ENCODE measurements around the gene PHF2. TPM values are rescaled to one million over a fixed set of nuclear protein-coding genes. Genes with fewer than 3 reads are reported as not detected.

PHF2 gene
- total and polyA plus RNA-seq, 2 of the 8 experiments (the other 6 are each of a cell fraction or from before 2014, with no cell fraction given) = 3.4 to 9.4 TPM

- Histone ChIP-seq H3K4me1 (replicated peaks in 1 of 4; ENCODE audit: control insufficient read depth in 3 of 4, insufficient read depth in 4 of 4, low read length in 3 of 4) (no peaks in the 10 kb centered on the region), H4K20me1 (replicated peaks in 1 of 2; ENCODE audit: control insufficient read depth in 1 of 2, insufficient read depth in 2 of 2, low read length in 2 of 2) (peaks cover 0 to 8% of the 10 kb centered on the region in 2 experiments), H3K4me3 (ENCODE audit: extremely low read depth in 1 of 4, insufficient read depth in 2 of 4, low read depth in 3 of 4, low read length in 4 of 4) (no peak overlapping the region), H3K79me2 (ENCODE audit: control insufficient read depth in 1 of 2, insufficient read depth in 2 of 2, low read length in 2 of 2) (no peaks in the 10 kb centered on the region), H3K36me3 (ENCODE audit: control insufficient read depth in 2 of 4, insufficient read depth in 4 of 4, low read length in 3 of 4) (peaks cover 3 to 12% (median 11%) of the 10 kb centered on the region in 4 experiments; a peak in 5 of 8 replicates), H3K4ac (replicated peaks; ENCODE audit: insufficient read length, low read depth, low read length) (no peak overlapping the region), H3K27ac (ENCODE audit: low read depth, low read length) (no peak overlapping the region), H3K27me3 (replicated peaks in 1 of 4; ENCODE audit: control insufficient read depth in 3 of 4, extremely low read depth in 1 of 4, insufficient read depth in 3 of 4, low read length in 3 of 4) (no peaks in the 10 kb centered on the region), H3K18ac (ENCODE audit: extremely low read depth, low read length) (no peak overlapping the region), H3K4me2 (ENCODE audit: insufficient read depth in 1 of 2, low read depth in 2 of 2, low read length in 2 of 2) (no peak overlapping the region), H4K8ac (ENCODE audit: extremely low read depth, insufficient read depth, low read length) (no peak overlapping the region), H2AFZ (ENCODE audit: low read length) (no peak overlapping the region), H3K56ac (replicated peaks; ENCODE audit: insufficient read length, low read depth, low read length) (no peak overlapping the region), H2BK5ac (ENCODE audit: low read depth, low read length) (peak overlapping the region; percentile 55; the same call in 1 of the 2 replicates), H2BK20ac (ENCODE audit: low read length) (no peak overlapping the region), H3K14ac (ENCODE audit: insufficient read length) (no peak overlapping the region), H4K5ac (ENCODE audit: insufficient read length, low read depth, low read length) (no peak overlapping the region), H2BK15ac (ENCODE audit: low read length) (no peak overlapping the region), H2BK12ac (ENCODE audit: low read depth, low read length) (peak overlapping the region; percentile 56; the same call in 1 of the 2 replicates), H3K9me3 (ENCODE audit: insufficient read depth in 2 of 2, low read depth in 1 of 2, low read length in 1 of 2) (no peaks in the 10 kb centered on the region), H3K23me2 (ENCODE audit: low read depth, low read length) (no peaks in the 10 kb centered on the region), H2AK5ac (ENCODE audit: low read depth, low read length) (no peak overlapping the region), H2BK120ac (replicated peaks; ENCODE audit: low read depth, low read length) (no peak overlapping the region), H3K9ac (replicated peaks in 1 of 4; ENCODE audit: extremely low read depth in 1 of 4, low read depth in 3 of 4, low read length in 3 of 4) (no peak overlapping the region; a peak in 1 of 7 replicates), H3K23ac (ENCODE audit: insufficient read length) (no peak overlapping the region), H3K79me1 (ENCODE audit: low read depth, low read length) (no peaks in the 10 kb centered on the region), H4K91ac (replicated peaks; ENCODE audit: insufficient read length, low read length) (peak overlapping the region; percentile 30)
- ChIA-PET CTCF (ENCODE audit: partially characterized antibody) (no interaction called here), POLR2A (ENCODE audit: partially characterized antibody) (no interaction called here)
- FAIRE-seq (no peak), DNase-seq (ENCODE audit: low read depth in 1 of 2, low spot score in 2 of 2) (no peak)
- 89% methylated on average over 19 of the region's 19 CpGs; no CpG with 5 or more reads in 1 of the 2 experiments for WGBS, 2 experiments (ENCODE audit: extremely low coverage in 1 of 2, insufficient coverage in 1 of 2, insufficient read length in 1 of 2, insufficient replicate concordance in 2 of 2, low coverage in 1 of 2, low lambda C conversion rate in 2 of 2, missing lambda C conversion rate in 1 of 2)
Observed at GRCh38 chr9:93649610-93650261, 73.4 kb downstream of the PHF2 start.

Data from H1 (cell line).